Measurements from ENCODE around the gene NPLOC4.

Gene NPLOC4

DNA sequence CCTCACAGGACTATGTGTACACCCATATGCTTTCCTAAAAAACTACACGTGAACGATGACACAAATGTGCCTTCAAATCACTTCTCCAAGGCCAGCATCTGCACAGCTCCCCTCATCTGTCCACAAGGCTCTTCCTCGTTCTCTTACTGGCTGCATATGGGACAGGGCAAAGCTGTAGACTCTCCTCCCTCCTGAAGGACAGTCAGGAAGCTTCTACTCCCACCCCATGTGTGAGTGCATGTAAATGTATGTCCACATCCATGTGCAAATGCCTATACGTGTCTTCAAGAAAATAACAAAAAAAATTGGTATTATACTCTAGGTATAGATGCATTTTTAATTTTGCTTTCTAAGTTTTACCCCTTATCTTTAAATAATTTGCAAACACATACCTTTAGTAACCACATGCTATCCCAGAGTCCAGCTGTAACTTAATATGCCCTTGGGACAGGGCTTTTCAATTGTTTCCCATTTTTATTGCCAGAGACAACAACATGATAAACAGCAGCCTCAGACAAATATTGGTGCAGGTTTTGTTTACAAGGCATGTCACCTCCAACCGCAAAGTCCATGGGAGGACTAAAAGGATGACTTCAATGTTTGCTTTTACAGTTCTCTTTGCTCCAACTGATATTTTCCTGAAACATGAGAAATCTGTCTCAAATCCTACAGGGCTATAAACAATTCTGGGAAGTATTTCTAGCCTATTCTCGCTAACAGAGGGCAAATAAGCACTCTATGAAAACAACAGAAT, 53.1 kb downstream of the NPLOC4 start:
- H3K79me2 ChIP-seq (ENCODE audit: insufficient read depth, low read length): no peaks in the 10 kb centered on the region
- no peak for TF ChIP-seq EZH2phosphoT487 (conservative IDR thresholded peaks at IDR 0.05; ENCODE audit: low read length)
- TF ChIP-seq, protein P1, sequence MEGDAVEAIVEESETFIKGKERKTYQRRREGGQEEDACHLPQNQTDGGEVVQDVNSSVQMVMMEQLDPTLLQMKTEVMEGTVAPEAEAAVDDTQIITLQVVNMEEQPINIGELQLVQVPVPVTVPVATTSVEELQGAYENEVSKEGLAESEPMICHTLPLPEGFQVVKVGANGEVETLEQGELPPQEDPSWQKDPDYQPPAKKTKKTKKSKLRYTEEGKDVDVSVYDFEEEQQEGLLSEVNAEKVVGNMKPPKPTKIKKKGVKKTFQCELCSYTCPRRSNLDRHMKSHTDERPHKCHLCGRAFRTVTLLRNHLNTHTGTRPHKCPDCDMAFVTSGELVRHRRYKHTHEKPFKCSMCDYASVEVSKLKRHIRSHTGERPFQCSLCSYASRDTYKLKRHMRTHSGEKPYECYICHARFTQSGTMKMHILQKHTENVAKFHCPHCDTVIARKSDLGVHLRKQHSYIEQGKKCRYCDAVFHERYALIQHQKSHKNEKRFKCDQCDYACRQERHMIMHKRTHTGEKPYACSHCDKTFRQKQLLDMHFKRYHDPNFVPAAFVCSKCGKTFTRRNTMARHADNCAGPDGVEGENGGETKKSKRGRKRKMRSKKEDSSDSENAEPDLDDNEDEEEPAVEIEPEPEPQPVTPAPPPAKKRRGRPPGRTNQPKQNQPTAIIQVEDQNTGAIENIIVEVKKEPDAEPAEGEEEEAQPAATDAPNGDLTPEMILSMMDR (IDR thresholded peaks at IDR 0.05; ENCODE audit: insufficient read depth, low read length, poor library complexity, severe bottlenecking): no peak
- no peak overlapping the region for H3K9ac ChIP-seq (ENCODE audit: low read length)
- no peaks in the 10 kb centered on the region for H3K27me3 ChIP-seq (ENCODE audit: low read length)
- no peaks in the 10 kb centered on the region for H3F3A ChIP-seq (ENCODE audit: insufficient read depth)
- H2AFZ ChIP-seq (ENCODE audit: low read depth, low read length, severe bottlenecking): no peak overlapping the region
- no peaks in the 10 kb centered on the region for H4K20me1 ChIP-seq (ENCODE audit: low read depth, low read length)
- H3K4me3 ChIP-seq (ENCODE audit: insufficient read depth, low read length, poor library complexity, severe bottlenecking): no peak overlapping the region
- peaks cover 19% of the 10 kb centered on the region; the same call in 1 of the 2 replicates for H3K36me3 ChIP-seq (ENCODE audit: low read length)
- no peak overlapping the region for H3K27ac ChIP-seq (ENCODE audit: low read depth, low read length)
- H3K4me2 ChIP-seq (ENCODE audit: low read depth, low read length, poor library complexity, severe bottlenecking): no peak overlapping the region
- H3K9me3 ChIP-seq (ENCODE audit: insufficient read depth, low read length): no peaks in the 10 kb centered on the region
- H3K9me2 ChIP-seq (replicated peaks; ENCODE audit: insufficient read depth, low read length): no peaks in the 10 kb centered on the region

DNA sequence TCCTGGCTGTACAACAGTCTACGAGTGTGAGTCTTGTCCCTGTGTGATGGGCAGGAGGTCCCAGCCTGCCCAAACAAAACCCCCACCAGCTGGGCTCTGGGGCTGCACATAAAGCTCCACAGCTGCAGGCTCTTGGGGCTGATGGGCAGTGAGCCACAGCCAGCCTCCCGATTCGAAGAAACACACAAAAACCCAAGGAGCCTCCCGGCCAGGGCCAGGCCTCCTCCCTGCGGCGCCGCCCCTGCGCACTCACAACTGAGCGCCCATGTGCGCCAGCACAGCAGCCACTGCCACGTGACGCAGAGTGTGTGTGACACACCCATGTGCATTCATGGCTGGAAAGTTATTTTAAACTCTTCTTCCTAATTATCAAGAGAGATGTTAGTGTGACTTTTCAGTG, 54.2 kb downstream of the NPLOC4 start:
- Histone ChIP-seq H3K9me3 (ENCODE audit: insufficient read depth, low read length) (no peaks in the 10 kb centered on the region), H3F3A (ENCODE audit: insufficient read depth) (no peaks in the 10 kb centered on the region), H3K9ac (ENCODE audit: low read length) (no peak overlapping the region), H3K4me2 (ENCODE audit: low read depth, low read length, poor library complexity, severe bottlenecking) (no peak overlapping the region), H3K4me3 (ENCODE audit: insufficient read depth, low read length, poor library complexity, severe bottlenecking) (no peak overlapping the region), H4K20me1 (ENCODE audit: low read depth, low read length) (no peaks in the 10 kb centered on the region), H3K36me3 (ENCODE audit: low read length) (peaks cover 15% of the 10 kb centered on the region; the same call in 1 of the 2 replicates), H3K9me2 (replicated peaks; ENCODE audit: insufficient read depth, low read length) (no peaks in the 10 kb centered on the region), H3K27me3 (ENCODE audit: low read length) (no peaks in the 10 kb centered on the region), H3K27ac (ENCODE audit: low read depth, low read length) (no peak overlapping the region), H3K79me2 (ENCODE audit: insufficient read depth, low read length) (no peaks in the 10 kb centered on the region), H2AFZ (ENCODE audit: low read depth, low read length, severe bottlenecking) (no peak overlapping the region)
- no peak for TF ChIP-seq EZH2phosphoT487 (conservative IDR thresholded peaks at IDR 0.05; ENCODE audit: low read length)
- TF ChIP-seq, protein P1 (IDR thresholded peaks at IDR 0.05; ENCODE audit: insufficient read depth, low read length, poor library complexity, severe bottlenecking): no peak

DNA sequence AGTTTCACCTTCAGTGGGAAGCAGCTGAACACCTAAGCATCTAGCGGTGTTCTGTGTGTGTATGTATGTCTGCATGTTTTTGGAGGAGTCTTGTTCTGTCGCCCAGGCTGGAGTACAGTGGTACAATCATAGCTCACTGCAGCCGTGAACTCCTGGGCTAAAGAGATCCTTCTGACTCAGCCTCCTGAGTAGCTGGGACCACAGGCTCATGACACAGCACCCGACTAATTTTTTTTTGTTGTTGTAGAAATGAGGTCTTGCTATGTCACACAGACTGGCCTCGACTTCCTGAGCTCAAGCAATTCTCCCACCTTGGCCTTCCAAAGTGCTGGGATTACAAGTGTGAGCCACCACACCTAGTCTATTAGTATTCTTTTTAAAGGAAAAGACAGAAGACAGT, 54.6 kb downstream of the NPLOC4 start:
- no peak overlapping the region for H2AFZ ChIP-seq (ENCODE audit: low read depth, low read length, severe bottlenecking)
- H3K27me3 ChIP-seq (ENCODE audit: low read length): no peaks in the 10 kb centered on the region
- H3K36me3 ChIP-seq (ENCODE audit: low read length): peaks cover 15% of the 10 kb centered on the region; the same call in 1 of the 2 replicates

More for the DNA sequence above, 54.6 kb downstream of the NPLOC4 start:
- H3K9me2 ChIP-seq (replicated peaks; ENCODE audit: insufficient read depth, low read length): no peaks in the 10 kb centered on the region
- H3K9ac ChIP-seq (ENCODE audit: low read length): no peak overlapping the region
- TF ChIP-seq, protein P1 (IDR thresholded peaks at IDR 0.05; ENCODE audit: insufficient read depth, low read length, poor library complexity, severe bottlenecking): no peak
- H4K20me1 ChIP-seq (ENCODE audit: low read depth, low read length): no peaks in the 10 kb centered on the region
- no peak overlapping the region for H3K4me2 ChIP-seq (ENCODE audit: low read depth, low read length, poor library complexity, severe bottlenecking)
- no peaks in the 10 kb centered on the region for H3K9me3 ChIP-seq (ENCODE audit: insufficient read depth, low read length)
- no peak overlapping the region for H3K27ac ChIP-seq (ENCODE audit: low read depth, low read length)
- no peak overlapping the region for H3K4me3 ChIP-seq (ENCODE audit: insufficient read depth, low read length, poor library complexity, severe bottlenecking)
- H3F3A ChIP-seq (ENCODE audit: insufficient read depth): no peaks in the 10 kb centered on the region
- H3K79me2 ChIP-seq (ENCODE audit: insufficient read depth, low read length): no peaks in the 10 kb centered on the region
